Embryonic facial prominence (tissue), 1 donor: ENCODE data around the gene KLK12.

Source experiments
- DNase-seq: peaks from one replicate; pipeline ENCODE4 v3.0.0-alpha.2; 2016; ENCODE audit errors: extremely low spot score

The KLK12 gene

GRCh38 chr19:50981587-50982146 lies 53.1 kb downstream of the KLK12 start:
- no peak for DNase-seq

GRCh38 chr19:50980208-50980607 lies 54.6 kb downstream of the KLK12 start:
- no peak for DNase-seq

DNA sequence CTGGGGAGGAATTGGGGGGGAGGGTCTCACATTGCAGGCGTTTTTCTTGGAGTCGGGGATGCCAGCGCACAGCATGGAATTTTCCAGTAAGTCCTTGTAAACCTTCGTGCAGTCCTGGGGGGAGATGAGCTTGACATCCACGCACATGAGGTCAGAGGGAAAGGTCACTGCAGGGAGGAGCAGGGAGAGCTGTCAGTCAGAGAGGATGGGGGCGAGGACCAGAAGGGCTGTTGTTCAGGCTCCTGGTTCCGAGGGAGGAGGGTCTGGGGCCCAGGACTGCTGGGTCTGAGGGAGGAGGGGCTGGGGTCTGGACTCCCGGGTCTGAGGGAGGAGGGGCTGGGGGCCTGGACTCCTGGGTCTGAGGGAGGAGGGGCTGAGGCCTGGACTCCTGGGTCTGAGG lies 55.0 kb downstream of the KLK12 start:
- no peak for DNase-seq
